Activated CD4-positive, alpha-beta memory T cell treated with anti-CD3 and anti-CD28 coated beads, Interleukin-2, amount 10 ng/mL, durations not matched to agents 7 days and 5 days (primary cell): ENCODE measurements around the gene FAM184B. TPM values are rescaled to one million over a fixed set of nuclear protein-coding genes. Genes with fewer than 3 reads are reported as not detected.

Experiments
- CTCF ChIA-PET: fragments of 350-600 bp; sonication (Branson Sonifier 250); formaldehyde crosslinking; loops from one replicate; lab custom pipeline; 2021; ENCODE audit warnings: antibody characterized with exemption, inconsistent platforms; lab: Charles Lee
- POLR2A ChIA-PET: fragments of 350-600 bp; sonication (Branson Sonifier 250); formaldehyde crosslinking; loops from one replicate; lab custom pipeline; 2021; ENCODE audit warnings: antibody characterized with exemption; lab: Charles Lee
- DNase-seq: peaks from one replicate; pipeline ENCODE4 v3.0.0-alpha.2; 2020
- H3K27ac Mint-ChIP-seq: one replicate; pipeline ENCODE4 v1.8.0; 2021; ENCODE audit warnings: mild to moderate bottlenecking, mixed read lengths
- H3K27me3 Mint-ChIP-seq: one replicate; pipeline ENCODE4 v1.8.0; 2021; ENCODE audit warnings: mixed read lengths
- H3K36me3 Mint-ChIP-seq: one replicate; pipeline ENCODE4 v1.8.0; 2021; ENCODE audit warnings: low read depth, mixed read lengths
- H3K4me1 Mint-ChIP-seq: one replicate; pipeline ENCODE4 v1.8.0; 2021; ENCODE audit warnings: mixed read lengths
- H3K4me3 Mint-ChIP-seq: one replicate; pipeline ENCODE4 v1.8.0; 2021; ENCODE audit warnings: mild to moderate bottlenecking, mixed read lengths
- H3K9me3 Mint-ChIP-seq: one replicate; pipeline ENCODE4 v1.8.0; 2021; ENCODE audit warnings: mixed read lengths
- total RNA-seq, 2 experiments: library from RNA; stranded (reverse); gene quantifications; one replicate each; pipeline ENCODE4 v1.2.3, GENCODE V29; 2021

FAM184B gene
- total RNA-seq, 2 experiments from 2014 or later = not detected

- H3K9me3 Mint-ChIP-seq = no peaks in the 10 kb centered on the region
- CTCF ChIA-PET = no interaction called here
- no peak overlapping the region for H3K27ac Mint-ChIP-seq
- peaks cover 74% of the 10 kb centered on the region for H3K36me3 Mint-ChIP-seq
- H3K4me3 Mint-ChIP-seq = no peak overlapping the region
- H3K27me3 Mint-ChIP-seq = no peaks in the 10 kb centered on the region
- POLR2A ChIA-PET = interaction anchor here (1.4 kb wide), 1 partner anchor 9 kb away, joined by 4 read pairs; the partner anchor contains the start of gene MED28
- no peak for DNase-seq
- peaks cover 15% of the 10 kb centered on the region for H3K4me1 Mint-ChIP-seq
Observed at GRCh38 chr4:17623451-17624001, 157.9 kb downstream of the FAM184B start.

- Mint-ChIP-seq H3K4me1 (peaks cover 42% of the 10 kb centered on the region), H3K27me3 (no peaks in the 10 kb centered on the region), H3K27ac (peak overlapping the region; percentile 51), H3K4me3 (no peak overlapping the region), H3K9me3 (no peaks in the 10 kb centered on the region), H3K36me3 (peaks cover 59% of the 10 kb centered on the region)
- no peak for DNase-seq
- ChIA-PET CTCF (interaction anchor here (0.8 to 1.2 kb wide), 3 partner anchors 11 to 107 kb away, joined by 3 to 4 read pairs (median 3); no protein-coding TSS in a partner anchor), POLR2A (interaction anchor here (0.7 to 7.2 kb wide), 4 partner anchors 35 to 191 kb away, joined by 3 to 146 read pairs (median 4); partner anchors contain the start of genes DCAF16, LAP3 and NCAPG)
Observed at GRCh38 chr4:17619416-17620105, 161.9 kb downstream of the FAM184B start.

GRCh38 chr4:17618926-17619325, 162.5 kb downstream of the FAM184B start:
- ChIA-PET POLR2A (interaction anchor here (1.3 to 7.2 kb wide), 3 partner anchors 34 to 192 kb away, joined by 4 to 146 read pairs (median 5); partner anchors contain the start of genes DCAF16, LAP3 and NCAPG), CTCF (interaction anchor here (0.8 to 1.2 kb wide), 3 partner anchors 12 to 106 kb away, joined by 3 to 4 read pairs (median 3); no protein-coding TSS in a partner anchor)
- Mint-ChIP-seq H3K4me1 (peaks cover 47% of the 10 kb centered on the region), H3K9me3 (no peaks in the 10 kb centered on the region), H3K36me3 (peaks cover 59% of the 10 kb centered on the region), H3K27me3 (no peaks in the 10 kb centered on the region), H3K4me3 (no peak overlapping the region), H3K27ac (peak overlapping the region; percentile 51)
- no peak for DNase-seq

GRCh38 chr4:17616283-17616682, 165.1 kb downstream of the FAM184B start:
- Mint-ChIP-seq H3K36me3 (peaks cover 36% of the 10 kb centered on the region), H3K9me3 (no peaks in the 10 kb centered on the region), H3K27me3 (no peaks in the 10 kb centered on the region), H3K27ac (no peak overlapping the region), H3K4me3 (peak overlapping the region; percentile 58), H3K4me1 (peaks cover 54% of the 10 kb centered on the region)
- DNase-seq = no peak
- ChIA-PET POLR2A (interaction anchor here (1.5 to 7.2 kb wide), 2 partner anchors 39 to 194 kb away, joined by 6 to 146 read pairs; partner anchors contain the start of genes DCAF16, LAP3 and NCAPG), CTCF (interaction anchor here (1.6 kb wide), 1 partner anchor 67 kb away, joined by 8 read pairs; no protein-coding TSS in a partner anchor)

GRCh38 chr4:17614416-17615299, 166.8 kb downstream of the FAM184B start, which contains the start of gene MED28:
Gene MED28 (plus strand): TSS chr4:17614641. CDS start chr4:17614655, 14 bp downstream.
- ChIA-PET POLR2A (interaction anchor here (0.7 to 7.2 kb wide), 23 partner anchors 9 to 408 kb away, joined by 3 to 146 read pairs (median 4); partner anchors contain the start of genes DCAF16, LAP3 and NCAPG), CTCF (interaction anchor here (0.6 to 2.4 kb wide), 11 partner anchors 10 to 203 kb away, joined by 3 to 13 read pairs (median 3); partner anchors contain the start of genes DCAF16, LAP3 and NCAPG)
- Mint-ChIP-seq H3K4me1 (peaks cover 52% of the 10 kb centered on the region), H3K36me3 (peaks cover 30% of the 10 kb centered on the region), H3K4me3 (peak within 1 kb of the TSS; percentile 97), H3K27ac (peak within 1 kb of the TSS; percentile 93), H3K27me3 (no peaks in the 10 kb centered on the region), H3K9me3 (no peaks in the 10 kb centered on the region)
- peak; percentile 96 for DNase-seq

GRCh38 chr4:17613761-17614415, 167.5 kb downstream of the FAM184B start:
- CTCF ChIA-PET = interaction anchor here (0.7 to 2.4 kb wide), 11 partner anchors 14 to 204 kb away, joined by 3 to 13 read pairs (median 3); partner anchors contain the start of genes DCAF16, LAP3 and NCAPG
- Mint-ChIP-seq H3K27ac (peak overlapping the region; percentile 93), H3K27me3 (no peaks in the 10 kb centered on the region), H3K9me3 (no peaks in the 10 kb centered on the region), H3K4me3 (peak overlapping the region; percentile 97), H3K4me1 (peaks cover 46% of the 10 kb centered on the region), H3K36me3 (peaks cover 22% of the 10 kb centered on the region)
- POLR2A ChIA-PET = interaction anchor here (0.8 to 7.2 kb wide), 20 partner anchors 10 to 409 kb away, joined by 3 to 146 read pairs (median 5); partner anchors contain the start of genes DCAF16, LAP3 and NCAPG
- peak; percentile 18 for DNase-seq

GRCh38 chr4:17605236-17605635, 176.2 kb downstream of the FAM184B start:
- POLR2A ChIA-PET = interaction anchor here (3.5 kb wide), 1 partner anchor 9 kb away, joined by 20 read pairs; the partner anchor contains the start of gene MED28
- DNase-seq = no peak
- Mint-ChIP-seq H3K27me3 (no peaks in the 10 kb centered on the region), H3K9me3 (no peaks in the 10 kb centered on the region), H3K4me1 (no peaks in the 10 kb centered on the region), H3K4me3 (no peak overlapping the region), H3K36me3 (peaks cover 49% of the 10 kb centered on the region), H3K27ac (no peak overlapping the region)
- CTCF ChIA-PET = interaction anchor here (0.8 kb wide), 1 partner anchor 203 kb away, joined by 3 read pairs; no protein-coding TSS in a partner anchor

GRCh38 chr4:17599826-17600225, 181.6 kb downstream of the FAM184B start:
- Mint-ChIP-seq H3K4me1 (no peaks in the 10 kb centered on the region), H3K36me3 (peaks cover 52% of the 10 kb centered on the region), H3K4me3 (no peak overlapping the region), H3K27ac (no peak overlapping the region), H3K27me3 (no peaks in the 10 kb centered on the region), H3K9me3 (no peaks in the 10 kb centered on the region)
- DNase-seq = no peak
- ChIA-PET CTCF (interaction anchor here (0.6 to 1.2 kb wide), 2 partner anchors 14 to 205 kb away, joined by 3 read pairs; partner anchors contain the start of gene MED28), POLR2A (interaction anchor here (0.7 to 1.3 kb wide), 3 partner anchors 8 to 22 kb away, joined by 3 to 5 read pairs (median 3); partner anchors contain the start of gene MED28)

GRCh38 chr4:17597517-17597916, 183.9 kb downstream of the FAM184B start:
- Mint-ChIP-seq H3K27me3 (no peaks in the 10 kb centered on the region), H3K27ac (no peak overlapping the region), H3K4me1 (peaks cover 7% of the 10 kb centered on the region), H3K9me3 (no peaks in the 10 kb centered on the region), H3K4me3 (no peak overlapping the region), H3K36me3 (peaks cover 63% of the 10 kb centered on the region)
- ChIA-PET CTCF (interaction anchor here (1.0 to 1.3 kb wide), 2 partner anchors 17 to 48 kb away, joined by 3 to 4 read pairs; partner anchors contain the start of gene MED28), POLR2A (interaction anchor here (1.4 kb wide), 1 partner anchor 17 kb away, joined by 6 read pairs; the partner anchor contains the start of gene MED28)
- DNase-seq = no peak

- DNase-seq = no peak
- Mint-ChIP-seq H3K36me3 (peaks cover 67% of the 10 kb centered on the region), H3K9me3 (no peaks in the 10 kb centered on the region), H3K4me1 (peaks cover 18% of the 10 kb centered on the region), H3K27ac (no peak overlapping the region), H3K27me3 (no peaks in the 10 kb centered on the region), H3K4me3 (no peak overlapping the region)
- CTCF ChIA-PET = interaction anchor here (1.0 to 1.7 kb wide), 2 partner anchors 8 to 19 kb away, joined by 3 to 7 read pairs; partner anchors contain the start of gene MED28
- POLR2A ChIA-PET = interaction anchor here (2.1 kb wide), 1 partner anchor 19 kb away, joined by 6 read pairs; the partner anchor contains the start of gene MED28
Observed at GRCh38 chr4:17595471-17596005, 185.9 kb downstream of the FAM184B start.

GRCh38 chr4:17589355-17589754, 192.1 kb downstream of the FAM184B start:
- Mint-ChIP-seq H3K9me3 (no peaks in the 10 kb centered on the region), H3K27ac (no peak overlapping the region), H3K36me3 (peaks cover 83% of the 10 kb centered on the region), H3K4me3 (no peak overlapping the region), H3K27me3 (no peaks in the 10 kb centered on the region), H3K4me1 (peaks cover 32% of the 10 kb centered on the region)
- POLR2A ChIA-PET = interaction anchor here (3.1 kb wide), 1 partner anchor 12 kb away, joined by 13 read pairs; the partner anchor contains the start of gene LAP3
- CTCF ChIA-PET = no interaction called here
- DNase-seq = no peak
